ENCODE data around the gene WIZ. TPM values are rescaled to one million over a fixed set of nuclear protein-coding genes. Genes with fewer than 3 reads are reported as not detected.

Gene WIZ
- total and polyA plus RNA-seq, 10 of the 15 experiments (the other 5 are each of a cell fraction or from before 2014, with no cell fraction given): 0.10 to 26.7 (median 2.7) TPM

- H3K9me3 ChIP-seq (replicated peaks; ENCODE audit: control insufficient read depth, insufficient read depth, low read length): no peaks in the 10 kb centered on the region
- H4K20me1 ChIP-seq (ENCODE audit: control insufficient read depth, insufficient read depth): no peaks in the 10 kb centered on the region; the same call in 1 of the 2 replicates
- in situ Hi-C loops (cut with MboI): no loop called here
- H3K4me3 ChIP-seq: no peak overlapping the region
- no peak overlapping the region for H3K9ac ChIP-seq (ENCODE audit: control insufficient read depth, insufficient read depth, low read length)
- no peak for DNase-seq (ENCODE audit: low read depth, low spot score)
- FAIRE-seq: no peak
- H3K27me3 ChIP-seq (replicated peaks in 1 of 2; ENCODE audit: control insufficient read depth in 2 of 2, insufficient read depth in 2 of 2, low read length in 1 of 2): no peaks in the 10 kb centered on the region
- ChIA-PET POLR2A (interaction anchor here (1.1 kb wide), 1 partner anchor 29 kb away, joined by 4 read pairs; no protein-coding TSS in a partner anchor), RAD21 (ENCODE audit: unreplicated experiment) (no interaction called here), SMC1A (ENCODE audit: uncharacterized antibody, unreplicated experiment) (interaction anchor here (2.2 kb wide), 1 partner anchor 19 kb away, joined by 5 read pairs; the partner anchor contains the start of gene AKAP8L), CTCF (no interaction called here)
- intact Hi-C loops (cut with micrococcal nuclease; ENCODE audit: unreplicated experiment): no loop called here
- H3K27ac ChIP-seq (ENCODE audit: control insufficient read depth, insufficient read depth): no peak overlapping the region
- no peaks in the 10 kb centered on the region for H3K36me3 ChIP-seq (ENCODE audit: control insufficient read depth in 2 of 2, insufficient read depth in 2 of 2, low read length in 1 of 2)
- no TSS peak for BruUV-seq (replicated peaks)
- H2AFZ ChIP-seq (ENCODE audit: control insufficient read depth, low read depth, low read length): no peak overlapping the region
- no peak overlapping the region for H3K4me2 ChIP-seq (ENCODE audit: control insufficient read depth, insufficient read depth)
- no peak for ATAC-seq
- 0% methylated on average over 2 of the region's 2 CpGs for WGBS (ENCODE audit: insufficient coverage, insufficient replicate concordance, low lambda C conversion rate, missing lambda C conversion rate)
- no peaks in the 10 kb centered on the region for H3K79me2 ChIP-seq (ENCODE audit: control insufficient read depth, insufficient read depth, low read length)
- no peaks in the 10 kb centered on the region; the same call in 1 of the 2 replicates for H3K4me1 ChIP-seq (ENCODE audit: control insufficient read depth, insufficient read depth, low read length)
- no peak for TF ChIP-seq SMARCA5 (IDR thresholded peaks at IDR 0.05)
- TF ChIP-seq MLLT1 (IDR thresholded peaks at IDR 0.05): no peak
- TF ChIP-seq RUNX3 (IDR thresholded peaks at IDR 0.05; ENCODE audit: low read length): no peak
- TF ChIP-seq HCFC1 (IDR thresholded peaks at IDR 0.05; ENCODE audit: low read length): no peak
- TF ChIP-seq ZNF207 (IDR thresholded peaks at IDR 0.05; ENCODE audit: borderline replicate concordance): no peak
Observed at GRCh38 chr19:15438124-15438496, 11.6 kb downstream of the WIZ start.
